Ishikawa (cell line): ENCODE results near the gene MBOAT2.

Source experiments
- CREB1 ChIP-seq: IDR thresholded peaks from 2 replicates; pipeline ENCODE4 v1.6.1; 2012; ENCODE audit warnings: low read depth
- EGR1 ChIP-seq: IDR thresholded peaks from 2 replicates; pipeline ENCODE4 v1.6.1; 2012
- EP300 ChIP-seq: IDR thresholded peaks from 2 replicates; pipeline ENCODE4 v1.6.1; 2012; ENCODE audit warnings: borderline replicate concordance
- RAD21 ChIP-seq: IDR thresholded peaks from 2 replicates; pipeline ENCODE4 v1.6.1; 2012; ENCODE audit warnings: low read depth
- TAF1 ChIP-seq: IDR thresholded peaks from 2 replicates; pipeline ENCODE4 v1.6.1; 2012; ENCODE audit warnings: low read depth, mild to moderate bottlenecking
- YY1 ChIP-seq: IDR thresholded peaks from 2 replicates; pipeline ENCODE4 v1.6.1; 2012; ENCODE audit warnings: low read depth

DNA sequence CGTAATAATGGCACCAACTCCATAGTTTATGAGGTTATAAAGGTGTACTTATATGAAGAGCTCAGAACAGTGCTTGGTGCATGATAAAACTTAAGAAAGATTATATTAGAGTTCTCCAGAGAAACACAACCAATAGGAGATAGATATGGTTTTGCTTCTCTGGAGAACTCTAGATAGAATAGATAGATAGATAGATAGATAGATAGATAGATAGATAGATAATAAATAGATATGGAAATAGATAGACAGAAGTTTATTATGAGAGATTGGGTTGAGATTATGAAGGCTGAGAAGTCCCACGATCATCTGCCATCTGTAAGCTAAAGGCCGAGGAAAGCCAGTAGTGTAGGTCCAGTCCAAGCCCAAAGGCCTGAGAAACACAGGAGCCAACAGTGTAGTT is 2.9 kb upstream of the MBOAT2 start:
- no peak for TF ChIP-seq TAF1
- TF ChIP-seq RAD21: no peak
- no peak for TF ChIP-seq EGR1
- no peak for TF ChIP-seq CREB1
- TF ChIP-seq YY1: no peak
- no peak for TF ChIP-seq EP300
